Measurements from ENCODE around the gene ACTN4.

The ACTN4 gene

GRCh38 chr19:38679839-38680238 is 32.4 kb downstream of the ACTN4 start:
- peak; percentile 41 for DNase-seq

- DNase-seq, result no peak
Observed at GRCh38 chr19:38682195-38682867, 34.9 kb downstream of the ACTN4 start.

GRCh38 chr19:38682872-38683392 is 35.5 kb downstream of the ACTN4 start:
- DNase-seq, result no peak

- peak; percentile 97 for DNase-seq
Observed at GRCh38 chr19:38683393-38684077, 36.1 kb downstream of the ACTN4 start.

GRCh38 chr19:38684078-38684861 is 36.8 kb downstream of the ACTN4 start:
- peak; percentile 89 for DNase-seq

DNA sequence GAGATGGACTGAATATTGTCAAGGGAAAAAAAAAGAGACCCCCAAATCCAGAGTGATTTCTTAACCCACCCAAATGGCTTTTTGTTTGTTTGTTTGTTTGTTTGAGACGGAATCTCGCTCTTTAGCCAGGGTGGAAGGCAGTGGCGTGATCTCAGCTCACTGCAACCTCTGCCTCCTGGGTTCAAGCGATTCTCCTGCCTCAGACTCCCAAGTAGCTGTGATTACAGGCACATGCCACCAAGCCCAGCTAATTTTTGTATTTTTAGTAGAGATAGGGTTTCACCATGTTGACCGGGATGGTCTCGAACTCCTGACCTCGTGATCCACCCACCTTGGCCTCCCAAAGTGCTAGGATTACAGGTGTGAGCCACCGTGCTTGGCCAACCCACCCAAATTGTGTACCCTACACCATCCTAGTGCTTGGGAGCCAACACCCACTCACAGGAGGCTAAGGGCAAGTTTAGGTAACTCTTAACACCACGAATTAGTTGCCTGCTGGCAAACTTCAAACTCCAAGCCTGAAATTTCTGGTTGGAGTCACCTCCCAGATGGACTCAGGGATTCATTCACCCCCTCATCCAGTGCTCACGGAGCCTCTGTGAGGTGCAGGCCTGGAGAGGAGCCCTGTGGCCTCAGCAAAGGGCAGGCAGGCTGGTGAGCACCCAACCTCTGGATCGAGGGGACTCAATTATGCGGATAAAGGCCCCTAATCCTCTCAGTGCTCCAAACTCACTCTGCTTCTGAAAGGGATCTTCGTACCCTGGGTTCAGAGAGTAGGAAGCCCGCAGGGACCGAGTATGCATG is 37.6 kb downstream of the ACTN4 start:
- no peak for DNase-seq

DNA sequence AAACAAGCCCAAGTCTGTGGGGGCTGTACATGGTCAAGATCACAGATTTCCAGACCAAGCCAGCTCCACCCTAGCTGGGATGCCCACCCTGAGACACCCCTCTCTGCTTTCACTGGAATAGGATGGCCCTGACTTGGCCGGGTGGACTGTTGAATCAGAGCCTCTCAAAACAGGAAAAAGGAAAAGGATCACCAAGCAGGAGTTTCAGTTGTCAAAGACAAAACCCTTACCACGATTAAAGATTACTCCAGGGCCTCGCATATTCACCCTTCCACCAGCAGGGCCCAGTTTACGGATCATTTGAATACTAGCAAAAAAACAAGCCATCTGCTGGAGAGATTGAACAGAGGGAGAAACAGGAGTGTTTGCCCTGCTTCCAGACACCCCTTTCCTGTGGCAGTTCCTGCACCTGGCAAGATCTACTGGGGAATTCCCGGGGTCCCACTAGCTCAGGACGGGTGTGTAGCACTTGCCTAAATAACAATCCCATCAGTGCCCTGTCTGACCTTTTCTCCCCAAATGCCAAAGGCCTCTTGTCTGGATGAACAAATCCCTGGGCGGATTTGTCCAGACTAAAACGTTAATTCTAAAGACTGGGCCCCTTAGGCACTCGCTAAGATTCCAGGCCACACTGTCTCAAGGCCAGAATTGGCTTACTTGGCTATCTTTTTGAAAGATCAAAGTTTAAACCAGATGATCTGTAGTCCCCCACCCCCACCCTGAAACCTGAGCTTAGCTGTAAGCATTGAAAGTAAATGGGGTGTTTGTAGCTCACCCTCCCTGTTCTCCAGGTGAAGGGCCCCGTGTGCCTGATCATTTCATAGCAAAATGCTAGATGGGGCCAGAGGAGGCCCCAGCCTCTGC is 38.4 kb downstream of the ACTN4 start:
- peak; percentile 66 for DNase-seq

DNA sequence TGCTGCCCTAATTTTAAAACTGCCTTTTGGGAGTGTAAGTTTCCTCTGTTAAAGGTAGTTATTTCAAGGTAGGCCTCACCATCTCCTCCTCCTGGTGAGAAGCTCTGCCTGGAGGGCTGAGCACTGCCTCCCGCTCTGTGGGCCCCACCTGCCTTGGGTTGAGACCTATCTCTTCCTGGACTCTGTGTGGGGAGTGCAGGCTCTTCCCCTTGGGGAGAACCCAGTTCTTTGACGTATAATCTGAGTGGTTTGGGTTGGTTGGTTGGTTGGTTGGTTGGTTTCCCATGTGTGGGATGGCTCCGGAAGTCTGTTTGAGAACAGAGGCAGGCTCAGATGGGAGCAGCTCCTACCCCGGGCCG is 39.1 kb downstream of the ACTN4 start:
- DNase-seq, result no peak

GRCh38 chr19:38687837-38688378 is 40.5 kb downstream of the ACTN4 start:
- DNase-seq, result no peak

DNA sequence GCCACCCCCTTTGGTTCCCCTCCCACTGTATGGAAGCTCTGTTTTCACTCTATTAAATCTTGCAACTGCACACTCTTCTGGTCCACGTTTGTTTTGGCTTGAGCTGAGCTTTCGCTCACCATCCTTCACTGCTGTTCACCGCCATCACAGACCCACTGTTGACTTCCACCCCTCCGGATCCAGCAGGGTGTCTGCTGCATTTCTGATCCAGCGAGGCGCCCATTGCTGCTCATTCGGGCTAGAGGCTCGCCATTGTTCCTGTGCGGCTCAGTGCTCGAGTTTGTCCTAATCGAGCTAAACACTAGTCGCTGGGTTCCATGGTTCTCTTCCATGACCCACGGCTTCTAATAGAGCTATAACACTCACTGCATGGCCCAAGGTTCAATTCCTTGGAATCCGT is 42.7 kb downstream of the ACTN4 start:
- DNase-seq, result no peak

GRCh38 chr19:38690832-38691231 is 43.4 kb downstream of the ACTN4 start:
- DNase-seq, result no peak

DNA sequence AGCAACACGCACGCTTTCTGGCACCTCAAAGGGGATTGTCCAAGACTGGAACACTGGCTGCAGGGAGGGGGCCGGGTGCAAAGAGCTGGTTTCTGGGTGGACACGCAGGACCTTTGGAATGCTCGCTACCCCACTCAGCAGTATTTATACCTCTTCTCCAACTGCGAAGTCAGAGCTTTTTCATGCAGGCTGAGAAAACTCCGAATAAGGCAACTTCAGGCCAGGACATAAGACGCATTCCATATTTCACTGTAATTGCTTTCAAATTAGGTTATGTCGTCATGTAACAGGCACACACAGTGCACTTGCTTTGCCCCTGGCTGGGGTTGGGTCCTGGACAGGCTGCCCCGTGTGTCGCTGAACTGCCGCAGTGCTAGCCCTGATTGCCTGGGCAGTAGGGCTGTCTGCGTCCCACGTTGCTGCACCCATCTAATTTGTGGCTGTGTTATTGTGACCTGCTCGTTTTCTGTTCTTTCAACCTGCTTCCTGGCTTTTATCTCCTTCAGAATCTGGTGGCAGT is 44.5 kb downstream of the ACTN4 start:
- peak; percentile 91 for DNase-seq

- no peak for DNase-seq
Observed at GRCh38 chr19:38692458-38693379, 45.3 kb downstream of the ACTN4 start.

- peak; percentile 91 for DNase-seq
Observed at GRCh38 chr19:38693380-38694223, 46.2 kb downstream of the ACTN4 start.

DNA sequence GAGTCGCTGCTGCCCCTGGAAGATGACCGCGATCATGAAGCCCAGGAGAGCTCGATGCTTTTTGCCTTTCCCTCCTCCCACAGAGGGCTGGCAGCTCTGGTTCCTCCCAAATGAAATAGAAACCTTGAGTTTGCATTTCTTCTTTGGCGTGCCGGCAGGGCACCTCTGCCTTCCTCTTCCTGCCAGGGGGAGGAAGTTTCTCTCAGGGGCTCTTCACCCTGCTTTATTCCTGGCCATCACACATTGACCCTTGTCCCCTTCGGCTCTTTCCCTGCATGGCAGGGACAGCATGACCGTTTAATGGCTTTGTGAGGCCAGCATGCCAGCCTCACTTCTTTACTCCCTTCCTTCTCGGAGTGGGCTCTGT is 47.9 kb downstream of the ACTN4 start:
- no peak for DNase-seq

- DNase-seq, result no peak
Observed at GRCh38 chr19:38695832-38696728, 48.6 kb downstream of the ACTN4 start.

- no peak for DNase-seq
Observed at GRCh38 chr19:38696729-38697055, 49.2 kb downstream of the ACTN4 start.

- DNase-seq, result no peak
Observed at GRCh38 chr19:38697197-38697596, 49.7 kb downstream of the ACTN4 start.

Measured in fibroblast of upper back skin (primary cell).